AG10803 (cell line): ENCODE measurements around the gene DSP.

Experiments used
- DNase-seq: peaks from one replicate; pipeline ENCODE4 v3.0.0; 2010; ENCODE audit warnings: low read depth
- H3K4me3 ChIP-seq: 2 replicates; pipeline ENCODE4 v1.5.1; 2011; ENCODE audit warnings: mild to moderate bottlenecking, low read length, control low read depth
- TF ChIP-seq, protein P1 (sequence below): conservative IDR thresholded peaks from 2 replicates; pipeline ENCODE4 v1.5.1; 2011; ENCODE audit warnings: mild to moderate bottlenecking, low read length, control low read depth, inconsistent platforms

The DSP gene

DNA sequence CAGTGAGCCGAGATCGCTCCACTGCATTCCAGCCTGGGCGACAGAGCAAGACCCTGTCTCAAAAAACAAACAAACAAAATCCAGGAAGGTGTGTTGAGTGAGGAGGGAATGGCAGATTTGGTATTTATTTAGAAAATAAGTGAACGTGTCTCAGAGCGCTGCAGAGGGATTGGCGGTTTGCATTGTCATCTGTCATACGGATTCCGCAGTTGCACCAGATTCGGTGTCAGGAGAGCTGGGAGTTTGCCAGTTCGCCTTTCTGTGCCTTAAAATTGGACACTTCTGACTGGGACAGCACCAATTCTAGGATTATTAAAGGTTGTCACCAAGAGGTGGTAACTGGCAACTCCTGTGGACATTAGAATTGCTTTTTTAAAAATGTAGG is 49.4 kb downstream of the DSP start:
- DNase-seq = peak; percentile 29
- H3K4me3 ChIP-seq = peak overlapping the region; percentile 75
- TF ChIP-seq, protein P1, sequence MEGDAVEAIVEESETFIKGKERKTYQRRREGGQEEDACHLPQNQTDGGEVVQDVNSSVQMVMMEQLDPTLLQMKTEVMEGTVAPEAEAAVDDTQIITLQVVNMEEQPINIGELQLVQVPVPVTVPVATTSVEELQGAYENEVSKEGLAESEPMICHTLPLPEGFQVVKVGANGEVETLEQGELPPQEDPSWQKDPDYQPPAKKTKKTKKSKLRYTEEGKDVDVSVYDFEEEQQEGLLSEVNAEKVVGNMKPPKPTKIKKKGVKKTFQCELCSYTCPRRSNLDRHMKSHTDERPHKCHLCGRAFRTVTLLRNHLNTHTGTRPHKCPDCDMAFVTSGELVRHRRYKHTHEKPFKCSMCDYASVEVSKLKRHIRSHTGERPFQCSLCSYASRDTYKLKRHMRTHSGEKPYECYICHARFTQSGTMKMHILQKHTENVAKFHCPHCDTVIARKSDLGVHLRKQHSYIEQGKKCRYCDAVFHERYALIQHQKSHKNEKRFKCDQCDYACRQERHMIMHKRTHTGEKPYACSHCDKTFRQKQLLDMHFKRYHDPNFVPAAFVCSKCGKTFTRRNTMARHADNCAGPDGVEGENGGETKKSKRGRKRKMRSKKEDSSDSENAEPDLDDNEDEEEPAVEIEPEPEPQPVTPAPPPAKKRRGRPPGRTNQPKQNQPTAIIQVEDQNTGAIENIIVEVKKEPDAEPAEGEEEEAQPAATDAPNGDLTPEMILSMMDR = no peak

DNA sequence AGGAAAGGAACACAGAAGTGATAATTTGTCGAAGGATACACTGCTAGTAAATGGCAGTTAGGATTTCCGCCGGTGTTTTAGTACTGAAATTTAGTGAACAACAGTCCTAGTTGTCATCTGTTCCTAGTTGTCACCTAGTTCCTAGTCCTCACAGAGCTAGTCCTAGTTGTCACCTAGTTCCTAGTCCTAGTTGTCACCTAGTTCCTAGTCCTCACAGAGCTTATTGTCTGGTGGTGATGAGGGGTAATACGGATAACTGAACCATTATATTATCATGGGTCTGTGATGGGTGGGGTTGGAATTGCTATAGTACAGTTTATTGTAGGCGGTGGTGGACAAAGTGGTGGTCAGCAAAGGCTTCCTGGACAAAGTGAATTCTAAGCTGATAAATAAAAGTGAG is 50.3 kb downstream of the DSP start:
- no peak for DNase-seq
- TF ChIP-seq, protein P1 = no peak
- H3K4me3 ChIP-seq = no peak overlapping the region

DNA sequence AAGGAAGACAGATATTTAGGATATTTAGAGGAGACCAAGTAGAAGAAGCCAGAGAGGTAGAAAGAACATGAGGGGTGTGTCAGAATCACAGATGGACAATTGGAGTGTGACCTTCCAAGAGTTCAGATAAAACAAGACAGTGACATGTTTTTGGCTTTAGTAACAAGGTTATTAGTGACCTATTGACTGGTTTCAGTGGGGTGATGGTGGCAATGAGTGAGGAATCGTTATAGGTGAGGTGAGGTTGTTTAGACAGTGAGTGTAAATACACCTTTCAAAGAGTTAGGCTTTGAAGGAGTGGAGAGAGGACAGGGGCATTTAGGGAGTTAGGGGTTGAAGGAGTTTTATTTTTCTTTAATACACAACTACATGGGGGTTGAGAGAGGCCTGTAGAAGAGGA is 51.8 kb downstream of the DSP start:
- H3K4me3 ChIP-seq = no peak overlapping the region
- TF ChIP-seq, protein P1 = no peak

DNA sequence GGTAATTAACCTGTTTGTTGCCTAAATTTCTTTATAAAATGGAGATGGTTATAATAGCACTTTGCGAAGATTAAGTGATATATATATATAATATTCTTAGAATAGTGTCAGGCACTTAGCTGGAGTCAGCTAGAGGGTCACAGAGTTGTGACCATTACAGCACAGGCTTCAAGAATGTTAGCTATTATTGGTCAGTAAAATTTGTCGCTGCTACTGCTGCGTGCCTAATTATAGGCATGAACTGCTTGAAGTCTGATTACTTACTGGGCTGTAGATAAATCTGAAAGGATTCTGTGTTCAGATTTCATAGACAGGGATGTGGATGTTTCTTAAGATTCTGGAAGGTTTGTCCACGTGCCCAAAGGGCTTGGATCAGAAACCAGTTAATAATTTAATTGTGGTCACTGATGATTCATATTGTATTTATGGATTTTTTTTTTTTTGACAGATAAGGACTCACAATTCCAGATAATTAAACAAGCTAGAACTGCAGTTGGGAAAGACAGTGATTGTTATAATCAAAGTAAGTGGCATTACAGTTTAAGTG is 53.2 kb downstream of the DSP start:
- TF ChIP-seq, protein P1 = no peak
- no peak overlapping the region for H3K4me3 ChIP-seq
- no peak for DNase-seq

More for the DNA sequence above, 51.8 kb downstream of the DSP start:
- no peak for DNase-seq

DNA sequence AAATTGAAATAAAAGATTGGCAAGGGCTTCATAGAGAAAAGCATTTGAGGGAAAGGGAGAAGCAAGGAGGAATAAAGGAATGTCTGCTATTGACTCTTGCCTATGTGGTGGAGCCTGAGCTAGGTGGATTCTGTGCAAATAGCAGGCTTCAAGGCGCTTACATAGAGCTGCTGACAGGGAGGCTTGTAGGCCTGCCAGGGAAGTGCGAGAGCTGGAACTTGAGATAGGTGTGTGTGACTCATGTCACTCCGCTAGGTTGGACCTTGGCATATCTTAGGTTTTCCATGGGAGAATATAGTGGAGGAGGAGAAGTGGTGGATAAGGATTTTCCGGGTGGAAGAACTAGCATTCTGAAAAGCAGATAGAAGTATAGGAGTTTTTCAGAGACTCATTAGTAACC is 62.5 kb downstream of the DSP start:
- no peak for DNase-seq
- TF ChIP-seq, protein P1 = no peak

DNA sequence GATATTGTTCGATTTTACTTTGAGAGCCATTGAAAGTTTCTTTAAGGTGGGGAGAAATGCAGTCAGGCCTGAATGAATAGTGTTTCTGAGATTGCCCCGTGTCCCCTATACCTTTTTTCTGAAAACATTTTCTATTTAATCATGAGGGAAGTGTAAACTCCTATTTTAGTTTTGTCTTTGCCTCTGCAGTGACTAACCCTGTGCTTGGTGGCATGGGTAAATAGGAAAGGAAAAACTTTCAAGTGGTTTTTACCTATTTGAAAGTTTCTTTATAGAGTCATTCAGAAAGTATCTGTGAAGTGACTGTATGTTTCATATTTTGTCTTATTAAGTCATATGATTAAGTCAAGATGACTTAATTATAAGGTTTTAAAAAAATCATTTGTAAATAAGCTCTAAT is 63.0 kb downstream of the DSP start:
- no peak for DNase-seq
- TF ChIP-seq, protein P1 = no peak
- H3K4me3 ChIP-seq = no peak overlapping the region

More for the DNA sequence above, 62.5 kb downstream of the DSP start:
- no peak overlapping the region for H3K4me3 ChIP-seq

DNA sequence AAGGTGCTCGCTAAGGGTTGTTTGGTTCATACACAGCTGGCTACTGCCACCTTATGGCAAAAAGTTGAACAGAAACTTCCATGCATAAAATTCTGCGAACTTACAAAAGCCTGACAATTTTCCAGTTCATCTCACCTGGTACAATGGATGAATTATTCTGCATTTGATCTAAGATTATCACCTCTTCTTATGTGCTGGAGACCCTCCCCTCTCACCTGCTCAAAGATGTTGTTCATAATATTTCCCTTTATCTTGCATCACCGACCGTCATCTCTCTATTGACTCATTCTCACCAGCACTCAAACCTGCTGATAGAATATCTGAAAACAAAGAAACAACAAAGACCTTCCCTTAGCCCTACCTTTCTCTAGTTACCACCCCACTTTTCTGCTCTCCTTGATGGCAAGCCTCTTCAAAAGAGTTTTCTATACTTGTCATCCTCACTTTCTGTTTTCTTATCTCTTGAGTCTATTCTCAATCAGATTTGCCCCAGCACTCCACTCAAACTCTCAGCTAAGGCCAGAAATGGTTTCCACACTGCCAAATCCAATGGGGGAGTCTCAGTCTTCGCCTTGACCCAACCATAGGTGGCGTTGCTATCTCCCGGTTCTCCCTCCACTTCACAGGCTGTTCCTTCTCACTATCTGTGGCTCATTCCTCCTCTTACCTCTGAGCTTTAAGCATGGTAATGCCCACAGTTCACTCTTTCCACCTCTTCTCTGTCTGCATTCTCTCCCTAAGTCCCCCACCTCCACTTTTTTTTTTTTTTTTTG is 74.3 kb downstream of the DSP start:
- TF ChIP-seq, protein P1 = peak; percentile 89
- peak overlapping the region; percentile 37 for H3K4me3 ChIP-seq
- peak; percentile 62 for DNase-seq
